Measurements from ENCODE around the gene ACVR1B. TPM values are rescaled to one million over a fixed set of nuclear protein-coding genes. Genes with fewer than 3 reads are reported as not detected.

ACVR1B gene
- total and polyA plus RNA-seq, 9 of the 15 experiments (the other 6 are each of a cell fraction or from before 2014, with no cell fraction given), result 0.97 to 15.1 (median 6.8) TPM

DNA sequence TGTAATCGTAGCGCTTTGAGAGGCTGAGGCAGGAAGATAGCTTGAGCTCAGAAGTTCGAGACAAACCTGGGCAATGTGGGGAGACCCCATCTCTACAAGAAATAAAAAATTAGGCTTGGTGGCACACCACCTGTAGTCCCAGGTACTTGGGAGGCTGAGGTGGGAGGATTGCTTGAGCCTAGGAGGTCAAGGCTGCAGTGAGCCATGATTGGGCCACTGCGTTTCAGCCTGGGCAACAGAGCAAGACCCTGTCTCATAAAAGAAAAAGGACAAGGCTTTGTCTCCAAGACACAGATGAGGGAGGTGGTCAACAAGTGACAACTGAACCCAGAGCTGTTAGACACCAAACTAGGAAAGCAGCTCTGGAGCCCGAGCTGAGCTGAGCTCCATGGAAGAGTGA, 40.7 kb downstream of the ACVR1B start:
- Histone ChIP-seq H3K9ac (ENCODE audit: insufficient read depth in 1 of 2, low read depth in 2 of 2, low read length in 2 of 2) (no peak overlapping the region), H3K4me1 (replicated peaks in 1 of 2; ENCODE audit: control insufficient read depth in 2 of 2, insufficient read depth in 2 of 2, low read length in 2 of 2) (peaks cover 0 to 10% of the 10 kb centered on the region in 2 experiments; a peak in 1 of 5 replicates), H3K36me3 (ENCODE audit: control insufficient read depth, insufficient read depth, low read length) (peaks cover 29% of the 10 kb centered on the region; the same call in 2 of the 3 replicates), H3K27ac (ENCODE audit: extremely low read depth, low read depth, low read length) (no peak overlapping the region), H4K20me1 (replicated peaks; ENCODE audit: control insufficient read depth, insufficient read depth, low read length) (no peaks in the 10 kb centered on the region), H3K79me2 (ENCODE audit: control insufficient read depth, insufficient read depth, low read length) (no peaks in the 10 kb centered on the region), H3K27me3 (ENCODE audit: control insufficient read depth in 2 of 2, insufficient read depth in 2 of 2, low read length in 2 of 2) (no peaks in the 10 kb centered on the region), H3K9me1 (ENCODE audit: control insufficient read depth, insufficient read depth, low read length) (no peaks in the 10 kb centered on the region), H3K4me2 (ENCODE audit: insufficient read depth, low read length) (no peak overlapping the region), H3K9me3 (replicated peaks; ENCODE audit: control insufficient read depth, insufficient read depth, low read depth, low read length) (no peaks in the 10 kb centered on the region), H2AFZ (ENCODE audit: low read depth, low read length) (no peak overlapping the region), H3K4me3 (no peak overlapping the region)
- 83% methylated on average over 5 of the region's 5 CpGs for WGBS (ENCODE audit: insufficient coverage, low coverage, missing lambda C conversion rate)
- FAIRE-seq (no peak), ATAC-seq (no peak), DNase-seq (ENCODE audit: extremely low read depth in 1 of 4, low spot score in 3 of 4) (no peak)
- BruUV-seq (replicated peaks), result no TSS peak
- in situ Hi-C loops (cut with MboI), result no loop called here
- ChIA-PET POLR2A (interaction anchor here (0.6 kb wide), 1 partner anchor 133 kb away, joined by 3 read pairs; no protein-coding TSS in a partner anchor), CTCF (ENCODE audit: low intra/inter-chr PET ratio) (interaction anchor here (2.4 to 2.5 kb wide), 2 partner anchors 32 to 91 kb away, joined by 9 read pairs; no protein-coding TSS in a partner anchor)
- intact Hi-C loops (cut with micrococcal nuclease), result no loop called here
- no peak for TF ChIP-seq FOSL1 (tag; conservative IDR thresholded peaks at IDR 0.05)
- TF ChIP-seq KLF16 (IDR thresholded peaks at IDR 0.05), result no peak
- TF ChIP-seq TRIM24 (IDR thresholded peaks at IDR 0.05), result no peak
- TF ChIP-seq SIN3A (IDR thresholded peaks at IDR 0.05; ENCODE audit: borderline replicate concordance in 2 of 2, control insufficient read depth in 1 of 2, low read depth in 2 of 2, low read length in 2 of 2), result no peak
- TF ChIP-seq ZNF57 (CRISPR knock-in tag; IDR thresholded peaks at IDR 0.05), result no peak
- no peak for TF ChIP-seq PHB (CRISPR knock-in tag; IDR thresholded peaks at IDR 0.05)
- no peak for TF ChIP-seq MYNN (IDR thresholded peaks at IDR 0.05)
- no peak for TF ChIP-seq MYNN (CRISPR knock-in tag; IDR thresholded peaks at IDR 0.05)
- no peak for TF ChIP-seq YBX1 (IDR thresholded peaks at IDR 0.05)
- TF ChIP-seq ZNF655 (CRISPR knock-in tag; IDR thresholded peaks at IDR 0.05), result no peak
- TF ChIP-seq, protein P1, sequence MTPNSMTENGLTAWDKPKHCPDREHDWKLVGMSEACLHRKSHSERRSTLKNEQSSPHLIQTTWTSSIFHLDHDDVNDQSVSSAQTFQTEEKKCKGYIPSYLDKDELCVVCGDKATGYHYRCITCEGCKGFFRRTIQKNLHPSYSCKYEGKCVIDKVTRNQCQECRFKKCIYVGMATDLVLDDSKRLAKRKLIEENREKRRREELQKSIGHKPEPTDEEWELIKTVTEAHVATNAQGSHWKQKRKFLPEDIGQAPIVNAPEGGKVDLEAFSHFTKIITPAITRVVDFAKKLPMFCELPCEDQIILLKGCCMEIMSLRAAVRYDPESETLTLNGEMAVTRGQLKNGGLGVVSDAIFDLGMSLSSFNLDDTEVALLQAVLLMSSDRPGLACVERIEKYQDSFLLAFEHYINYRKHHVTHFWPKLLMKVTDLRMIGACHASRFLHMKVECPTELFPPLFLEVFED (CRISPR knock-in tag; conservative IDR thresholded peaks at IDR 0.05), result no peak
- TF ChIP-seq, protein P2, sequence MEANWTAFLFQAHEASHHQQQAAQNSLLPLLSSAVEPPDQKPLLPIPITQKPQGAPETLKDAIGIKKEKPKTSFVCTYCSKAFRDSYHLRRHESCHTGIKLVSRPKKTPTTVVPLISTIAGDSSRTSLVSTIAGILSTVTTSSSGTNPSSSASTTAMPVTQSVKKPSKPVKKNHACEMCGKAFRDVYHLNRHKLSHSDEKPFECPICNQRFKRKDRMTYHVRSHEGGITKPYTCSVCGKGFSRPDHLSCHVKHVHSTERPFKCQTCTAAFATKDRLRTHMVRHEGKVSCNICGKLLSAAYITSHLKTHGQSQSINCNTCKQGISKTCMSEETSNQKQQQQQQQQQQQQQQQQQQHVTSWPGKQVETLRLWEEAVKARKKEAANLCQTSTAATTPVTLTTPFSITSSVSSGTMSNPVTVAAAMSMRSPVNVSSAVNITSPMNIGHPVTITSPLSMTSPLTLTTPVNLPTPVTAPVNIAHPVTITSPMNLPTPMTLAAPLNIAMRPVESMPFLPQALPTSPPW (CRISPR knock-in tag; IDR thresholded peaks at IDR 0.05), result no peak
- TF ChIP-seq NRF1 (conservative IDR thresholded peaks at IDR 0.05 in 1 of 2, IDR thresholded peaks at IDR 0.05 in 1 of 2), result no peak
- no peak for TF ChIP-seq FOXM1 (IDR thresholded peaks at IDR 0.05; ENCODE audit: low read depth)
- no peak for TF ChIP-seq FOXM1 (CRISPR knock-in tag; IDR thresholded peaks at IDR 0.05; ENCODE audit: low read depth)
- no peak for TF ChIP-seq FOXO4 (CRISPR knock-in tag; IDR thresholded peaks at IDR 0.05)
- TF ChIP-seq ZNF354B (CRISPR knock-in tag; IDR thresholded peaks at IDR 0.05), result no peak
- no peak for TF ChIP-seq PRPF4 (IDR thresholded peaks at IDR 0.05; ENCODE audit: insufficient read depth, low read depth, low read length, poor library complexity, severe bottlenecking)
- no peak for TF ChIP-seq MTA3 (IDR thresholded peaks at IDR 0.05; ENCODE audit: borderline replicate concordance)
